Stimulated activated CD8-positive, alpha-beta memory T cell treated with anti-CD3 and anti-CD28 coated beads, Interleukin-7, amount 100 ng/mL, for 4 hours (primary cell): ENCODE results near the gene KIAA0408.

Experiments
- DNase-seq, 2 donors: peaks; one replicate each; pipeline ENCODE4 v3.0.0-alpha.2; 2020; ENCODE audit warnings: low read depth in 2 of 2

Gene KIAA0408

DNA sequence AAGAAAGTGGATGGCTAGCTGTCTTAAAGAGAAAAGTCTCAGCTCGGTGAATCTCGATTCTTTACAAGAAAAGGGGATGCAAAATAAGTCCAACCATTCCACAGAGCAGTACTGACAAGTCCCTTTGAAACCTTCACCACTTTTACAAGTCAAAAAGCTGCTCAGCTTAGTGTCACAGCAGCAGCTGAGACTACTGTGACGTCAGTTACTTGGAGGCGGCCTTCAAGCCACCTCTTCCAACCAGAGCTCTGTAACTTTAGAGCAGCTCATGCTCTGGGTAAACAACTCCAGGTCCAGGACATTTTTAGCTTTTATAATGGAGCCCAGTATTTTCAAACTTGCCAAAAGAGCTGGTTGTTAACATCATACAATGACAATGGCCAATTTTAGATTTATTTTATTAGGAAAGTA lies at the start of gene KIAA0408:
KIAA0408 (minus strand) TSS at position 159 of the 411 bp plus-strand sequence. CDS start 5,408 bp downstream, outside the sequence.
- DNase-seq: no peak

GRCh38 chr6:127506894-127507293 lies 47.7 kb upstream of the KIAA0408 start:
- no peak for DNase-seq

DNA sequence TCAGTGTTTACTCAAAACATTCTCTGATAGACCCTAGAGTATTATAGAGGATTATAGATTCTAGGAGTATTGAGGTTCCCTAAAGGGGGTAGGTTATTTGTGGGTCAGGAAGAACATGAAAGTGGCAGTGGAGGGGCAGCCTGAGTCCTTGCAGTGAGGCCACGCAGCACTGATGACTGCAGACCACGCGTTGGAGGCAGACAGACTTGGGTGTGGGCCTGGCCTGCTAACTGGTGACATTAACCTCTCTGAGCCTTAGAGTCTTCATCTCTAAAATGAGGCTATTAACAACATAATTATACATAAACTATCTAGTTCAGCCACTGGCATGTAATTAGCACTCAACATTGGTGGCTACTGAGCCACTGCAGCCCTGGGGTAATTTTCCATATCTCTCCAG lies 43.8 kb upstream of the KIAA0408 start:
- no peak for DNase-seq

GRCh38 chr6:127497410-127497809 lies 38.2 kb upstream of the KIAA0408 start:
- DNase-seq: no peak

DNA sequence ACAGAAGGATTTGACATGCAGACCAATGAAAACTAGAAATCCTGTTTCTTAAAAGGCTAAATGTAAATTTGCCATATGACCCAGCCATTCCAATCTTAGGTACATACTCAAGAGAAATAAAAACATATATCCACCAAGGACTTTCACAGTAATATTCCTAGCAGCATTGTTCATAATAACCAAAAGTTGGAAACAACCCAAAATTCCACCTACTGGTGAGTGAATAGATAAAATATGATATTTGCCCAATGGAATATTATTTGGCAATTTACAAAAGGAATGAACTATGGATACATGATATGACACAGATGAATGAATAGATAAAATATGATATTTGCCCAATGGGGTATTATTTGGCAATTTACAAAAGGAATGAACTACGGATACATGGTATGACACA lies 37.3 kb upstream of the KIAA0408 start:
- DNase-seq: no peak

DNA sequence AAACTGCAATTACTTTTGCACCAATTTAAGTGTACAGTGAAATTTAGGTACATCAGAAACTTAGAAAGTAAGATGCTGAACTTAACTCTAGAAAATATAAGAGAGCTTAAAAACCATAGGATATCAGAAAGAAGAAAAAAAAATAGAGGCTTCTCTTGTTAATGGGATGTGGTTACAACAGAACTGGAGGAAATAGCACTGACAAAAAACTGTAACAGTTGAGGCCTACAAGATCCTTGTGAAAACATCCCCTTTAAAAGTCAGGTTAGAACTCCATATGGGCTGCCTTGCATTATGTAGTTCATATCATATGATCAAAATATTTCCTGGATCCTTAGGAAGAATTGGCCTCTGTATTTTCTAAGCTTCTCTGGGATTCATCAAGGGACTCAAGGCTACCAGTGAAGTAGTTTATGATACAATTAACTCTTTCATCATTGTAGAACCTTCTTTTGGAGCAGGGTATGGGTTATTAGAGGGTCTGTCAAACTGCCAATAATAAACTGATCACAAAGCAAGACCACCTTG lies 35.1 kb upstream of the KIAA0408 start:
- no peak for DNase-seq

- no peak for DNase-seq
Measured at GRCh38 chr6:127489248-127489647, 30.1 kb upstream of the KIAA0408 start.

DNA sequence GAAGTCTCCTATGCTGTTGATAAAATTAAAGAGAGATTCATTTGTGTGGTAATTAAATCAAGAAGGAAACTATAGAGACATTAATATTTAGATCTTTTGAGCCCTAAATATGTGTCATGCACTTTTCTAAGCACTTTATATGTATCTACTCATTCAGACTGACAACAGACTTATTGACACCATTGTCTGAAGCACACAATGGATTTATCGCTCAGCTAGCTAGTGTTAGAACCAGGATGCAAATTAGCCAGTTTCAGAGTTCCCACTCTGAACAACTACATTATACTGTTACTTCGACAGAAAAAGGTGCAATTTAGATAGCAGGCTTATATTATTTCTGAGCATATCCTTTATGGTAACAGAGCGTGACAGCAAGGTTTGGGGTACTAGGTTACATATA lies 27.7 kb upstream of the KIAA0408 start:
- no peak for DNase-seq

GRCh38 chr6:127484212-127484863 lies 25.1 kb upstream of the KIAA0408 start:
- no peak for DNase-seq

DNA sequence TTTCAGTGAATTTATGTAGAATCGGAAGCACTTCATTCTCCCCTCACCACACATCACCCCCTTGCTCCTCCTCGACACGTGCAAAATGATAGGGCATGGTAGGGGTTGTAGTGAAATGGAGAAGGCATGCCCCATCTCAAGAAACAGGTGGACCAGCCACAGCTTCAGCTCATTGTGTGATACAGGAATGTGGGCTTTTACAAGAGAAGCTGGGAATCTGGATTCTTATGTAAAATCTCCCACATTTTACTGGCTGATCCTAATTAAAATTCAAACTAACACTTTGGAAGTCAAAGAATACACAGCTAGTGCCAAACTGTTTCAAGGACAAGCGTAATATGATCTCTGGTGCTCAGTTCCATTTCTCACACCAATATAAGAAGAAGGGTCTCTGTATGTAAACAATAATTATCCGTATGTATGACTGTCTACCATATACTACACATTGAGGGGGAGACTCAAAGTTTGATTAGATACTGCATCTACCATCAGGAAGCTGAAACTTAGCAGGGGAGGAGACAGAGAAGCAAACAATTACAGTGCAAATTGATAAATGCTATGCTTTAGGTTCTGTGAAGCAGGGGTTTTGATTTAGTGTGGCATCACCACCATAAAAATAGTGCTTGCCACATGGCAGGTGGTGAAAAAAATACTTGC lies 24.3 kb upstream of the KIAA0408 start:
- DNase-seq: no peak

GRCh38 chr6:127482325-127482724 lies 23.1 kb upstream of the KIAA0408 start:
- DNase-seq: no peak

- no peak for DNase-seq
Measured at GRCh38 chr6:127481628-127482027, 22.4 kb upstream of the KIAA0408 start.

GRCh38 chr6:127481111-127481510 lies 21.9 kb upstream of the KIAA0408 start:
- DNase-seq: no peak

GRCh38 chr6:127477658-127478057 lies 18.5 kb upstream of the KIAA0408 start:
- no peak for DNase-seq

GRCh38 chr6:127475823-127476176 lies 16.6 kb upstream of the KIAA0408 start:
- no peak for DNase-seq

DNA sequence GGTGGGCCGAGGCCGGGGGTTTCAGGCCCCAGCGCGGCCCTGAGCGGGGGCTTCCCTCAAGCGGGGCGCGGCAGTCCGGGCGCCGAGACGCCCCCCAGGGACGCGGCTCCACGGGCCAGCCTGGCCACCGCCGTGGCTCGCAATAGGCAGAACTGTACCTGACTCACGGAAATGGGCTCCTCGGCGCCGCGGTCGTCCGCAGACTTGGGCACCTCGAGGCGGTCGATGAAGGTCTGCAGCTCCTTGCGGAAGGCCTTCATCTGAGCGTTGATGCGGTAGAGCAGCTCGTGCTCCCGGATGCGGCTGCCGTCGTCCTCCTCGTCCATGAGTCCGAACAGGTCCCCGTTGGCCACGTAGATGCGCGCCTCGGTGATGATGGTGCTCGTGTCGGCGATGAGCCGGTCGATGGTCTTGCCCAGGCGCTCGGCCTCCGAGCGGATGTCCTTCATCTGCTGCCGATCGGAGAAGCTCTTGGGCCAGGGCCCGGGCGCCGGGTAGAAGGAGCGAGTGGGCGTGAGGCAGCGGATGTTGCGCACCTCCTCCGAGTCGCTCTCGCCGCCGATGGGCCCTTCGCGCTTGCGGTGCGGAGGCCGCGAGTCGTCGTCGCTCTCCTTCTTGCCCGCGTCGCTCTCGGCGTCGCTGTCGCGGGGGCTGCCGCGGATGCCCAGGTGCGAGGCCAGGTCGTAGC lies 16.1 kb upstream of the KIAA0408 start:
- DNase-seq: no peak

- no peak for DNase-seq
Measured at GRCh38 chr6:127471379-127472255, 12.4 kb upstream of the KIAA0408 start.

- no peak for DNase-seq
Measured at GRCh38 chr6:127468936-127469335, 9.7 kb upstream of the KIAA0408 start.

- DNase-seq: no peak
Measured at GRCh38 chr6:127466416-127466815, 7.2 kb upstream of the KIAA0408 start.

- peak; percentile 27 to 42 for DNase-seq
Measured at GRCh38 chr6:127464881-127465459, 5.8 kb upstream of the KIAA0408 start.

- no peak for DNase-seq
Measured at GRCh38 chr6:127464161-127464880, 5.1 kb upstream of the KIAA0408 start.
